Measurements from ENCODE around the gene DCC. TPM values are rescaled to one million over a fixed set of nuclear protein-coding genes. Genes with fewer than 3 reads are reported as not detected.

Gene DCC
- total RNA-seq, 3 donors from 2014 or later = under 0.01 to 1.6 (median 0.15) TPM

- H3K27ac ChIP-seq = no peak overlapping the region
- intact Hi-C loops (cut with DNase I; ENCODE audit: low total_unique reads) = no loop called here
Observed at GRCh38 chr18:52902188-52902587, 562.2 kb downstream of the DCC start.

GRCh38 chr18:52903857-52904256, 563.9 kb downstream of the DCC start:
- Histone ChIP-seq H3K4me3 (no peak overlapping the region), H3K4me1 (no peaks in the 10 kb centered on the region), H3K27me3 (no peaks in the 10 kb centered on the region), H3K9me3 (no peaks in the 10 kb centered on the region), H3K36me3 (no peaks in the 10 kb centered on the region), H3K27ac (no peak overlapping the region)
- no peak for DNase-seq (ENCODE audit: low spot score in 2 of 2)
- peak in 2 of 3 donors; percentile 22 to 26 for TF ChIP-seq CTCF (IDR thresholded peaks at IDR 0.05)
- TF ChIP-seq POLR2AphosphoS5 (IDR thresholded peaks at IDR 0.05) = no peak
- intact Hi-C loops (cut with DNase I; ENCODE audit: low total_unique reads) = no loop called here

More at GRCh38 chr18:52902188-52902587, 562.2 kb downstream of the DCC start:
- TF ChIP-seq POLR2A (IDR thresholded peaks at IDR 0.05) = no peak
- Histone ChIP-seq H3K4me3 (no peak overlapping the region), H3K27me3 (no peaks in the 10 kb centered on the region), H3K9me3 (no peaks in the 10 kb centered on the region), H3K4me1 (no peaks in the 10 kb centered on the region), H3K36me3 (no peaks in the 10 kb centered on the region)
- DNase-seq (ENCODE audit: low spot score in 2 of 2) = no peak

GRCh38 chr18:52907543-52908308, 567.7 kb downstream of the DCC start:
- intact Hi-C loops (cut with DNase I; ENCODE audit: low total_unique reads) = no loop called here
- TF ChIP-seq POLR2AphosphoS5 (IDR thresholded peaks at IDR 0.05) = no peak
- TF ChIP-seq CTCF (IDR thresholded peaks at IDR 0.05) = no peak
- no peak for TF ChIP-seq POLR2A (IDR thresholded peaks at IDR 0.05)
- no peak overlapping the region for H3K27ac ChIP-seq
- no peaks in the 10 kb centered on the region for H3K9me3 ChIP-seq
- no peaks in the 10 kb centered on the region for H3K4me1 ChIP-seq
- H3K36me3 ChIP-seq = no peaks in the 10 kb centered on the region
- no peak for DNase-seq (ENCODE audit: low spot score in 2 of 2)
- H3K4me3 ChIP-seq = no peak overlapping the region
- H3K27me3 ChIP-seq = no peaks in the 10 kb centered on the region

- TF ChIP-seq POLR2AphosphoS5 (IDR thresholded peaks at IDR 0.05) = no peak
- TF ChIP-seq POLR2A (IDR thresholded peaks at IDR 0.05) = no peak
- no peak for TF ChIP-seq CTCF (IDR thresholded peaks at IDR 0.05)
- intact Hi-C loops (cut with DNase I; ENCODE audit: low total_unique reads) = no loop called here
- H3K9me3 ChIP-seq = no peaks in the 10 kb centered on the region
- no peaks in the 10 kb centered on the region for H3K36me3 ChIP-seq
- no peaks in the 10 kb centered on the region for H3K4me1 ChIP-seq
- no peak overlapping the region for H3K4me3 ChIP-seq
- H3K27me3 ChIP-seq = no peaks in the 10 kb centered on the region
- H3K27ac ChIP-seq = no peak overlapping the region
- no peak for DNase-seq (ENCODE audit: low spot score in 2 of 2)
Observed at GRCh38 chr18:52914148-52914547, 574.2 kb downstream of the DCC start.

GRCh38 chr18:52920665-52921064, 580.7 kb downstream of the DCC start:
- DNase-seq (ENCODE audit: low spot score in 2 of 2) = no peak
- intact Hi-C loops (cut with DNase I; ENCODE audit: low total_unique reads) = no loop called here
- TF ChIP-seq POLR2AphosphoS5 (IDR thresholded peaks at IDR 0.05) (no peak), POLR2A (IDR thresholded peaks at IDR 0.05) (no peak), CTCF (IDR thresholded peaks at IDR 0.05) (no peak)
- no peaks in the 10 kb centered on the region for H3K27me3 ChIP-seq
- H3K36me3 ChIP-seq = no peaks in the 10 kb centered on the region
- H3K9me3 ChIP-seq = no peaks in the 10 kb centered on the region
- no peak overlapping the region for H3K4me3 ChIP-seq
- no peaks in the 10 kb centered on the region for H3K4me1 ChIP-seq
- H3K27ac ChIP-seq = no peak overlapping the region
